HUES64 (cell line): ENCODE results near the gene CCDC201.
"Not testable (repeated sequence)": the region's sequence is repeated elsewhere in the genome, so short reads cannot be mapped to it uniquely, and the experiment has no call there.

Experiments
- H3K27ac ChIP-seq: 2 replicates; pipeline ENCODE4 v1.7.0; 2013; ENCODE audit warnings: low read depth, low read length, inconsistent platforms
- H3K27me3 ChIP-seq: 2 replicates; pipeline ENCODE4 v1.6.1; 2013; ENCODE audit warnings: mild to moderate bottlenecking, low read length; ENCODE audit not compliant: insufficient read depth
- H3K36me3 ChIP-seq: 2 replicates; pipeline ENCODE4 v1.6.1; 2013; ENCODE audit warnings: mild to moderate bottlenecking, low read length; ENCODE audit not compliant: insufficient read depth
- H3K4me1 ChIP-seq: 2 replicates; pipeline ENCODE4 v1.6.1; 2013; ENCODE audit warnings: mild to moderate bottlenecking, low read length, moderate library complexity; ENCODE audit not compliant: insufficient read depth
- H3K4me3 ChIP-seq: 2 replicates; pipeline ENCODE4 v1.5.1; 2013; ENCODE audit warnings: mild to moderate bottlenecking, low read length, moderate library complexity
- H3K9ac ChIP-seq: 2 replicates; pipeline ENCODE4 v1.6.1; 2013; ENCODE audit warnings: mild to moderate bottlenecking, low read depth, low read length
- H3K9me3 ChIP-seq: 2 replicates; pipeline ENCODE4 v1.6.1; 2013; ENCODE audit warnings: low read depth, low read length; ENCODE audit not compliant: insufficient read depth
- WGBS: fragments of 150-250, 120-280 bp; methylation state at CpG from one replicate; pipeline ENCODE4 v1.1.7; 2013; ENCODE audit warnings: missing lambda C conversion rate; 5-methylcytosine and 5-hydroxymethylcytosine counted together

The CCDC201 gene

DNA sequence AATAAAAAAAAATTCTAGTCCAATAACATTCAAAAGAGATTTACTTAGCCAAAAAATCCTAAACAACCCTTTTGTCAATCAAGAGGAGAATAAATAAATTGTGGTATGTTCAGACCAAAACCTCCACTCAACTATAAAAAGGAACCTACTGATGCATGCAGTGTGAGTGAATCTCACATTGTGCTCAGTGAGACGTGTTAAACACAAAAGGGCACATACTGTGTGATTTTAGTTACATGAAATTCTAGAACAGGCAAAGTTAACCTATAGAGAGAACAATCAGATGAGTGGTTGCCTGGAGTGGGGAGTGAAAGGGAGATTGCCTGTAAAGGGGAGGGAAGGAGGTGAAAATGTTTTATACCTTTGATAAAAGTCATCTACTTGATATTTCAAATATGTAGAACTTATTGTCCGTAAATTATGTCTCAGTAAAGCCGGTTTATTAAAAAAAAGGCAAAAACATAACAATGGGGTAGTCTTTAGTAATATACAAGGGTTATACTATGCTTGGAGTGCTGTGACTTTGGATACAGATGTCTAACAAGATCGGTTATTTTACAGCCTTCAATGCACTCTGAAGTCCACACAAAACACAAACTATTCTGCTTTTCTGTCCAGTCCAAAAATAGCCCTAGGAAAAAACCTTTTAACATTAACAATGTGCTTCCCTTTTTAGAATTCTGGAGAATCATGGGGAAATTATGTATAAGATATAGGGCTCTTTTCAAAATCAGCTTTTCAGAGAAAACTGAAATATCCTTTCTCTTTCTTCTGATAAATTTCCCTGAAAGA, 30.8 kb downstream of the CCDC201 start:
- H3K27ac ChIP-seq, H3K36me3 ChIP-seq, H3K9ac ChIP-seq, H3K9me3 ChIP-seq, H3K4me1 ChIP-seq, H3K27me3 ChIP-seq, H3K4me3 ChIP-seq: not testable (repeated sequence)
- WGBS, result 97% methylated on average over 4 of the region's 4 CpGs

DNA sequence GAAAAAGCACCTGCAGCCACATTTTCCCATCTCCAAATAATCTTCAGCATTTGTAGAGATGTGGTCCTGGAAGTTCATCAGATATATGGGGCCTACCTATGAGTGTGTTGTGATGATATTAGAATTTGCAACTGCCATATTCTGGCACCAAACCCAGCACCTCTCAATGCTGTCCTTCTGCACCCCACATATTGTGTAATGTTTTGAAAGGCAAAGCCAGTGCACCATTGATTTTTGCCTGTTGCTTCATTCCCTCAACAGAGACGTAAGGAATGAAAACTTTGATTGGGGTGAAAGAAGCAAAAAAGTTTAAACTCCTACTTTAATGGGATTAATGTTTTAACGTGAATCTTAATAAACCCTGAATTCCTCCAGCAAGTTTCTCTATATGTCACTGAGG, 34.0 kb downstream of the CCDC201 start:
- not testable (repeated sequence) for H3K4me3 ChIP-seq, H3K4me1 ChIP-seq

DNA sequence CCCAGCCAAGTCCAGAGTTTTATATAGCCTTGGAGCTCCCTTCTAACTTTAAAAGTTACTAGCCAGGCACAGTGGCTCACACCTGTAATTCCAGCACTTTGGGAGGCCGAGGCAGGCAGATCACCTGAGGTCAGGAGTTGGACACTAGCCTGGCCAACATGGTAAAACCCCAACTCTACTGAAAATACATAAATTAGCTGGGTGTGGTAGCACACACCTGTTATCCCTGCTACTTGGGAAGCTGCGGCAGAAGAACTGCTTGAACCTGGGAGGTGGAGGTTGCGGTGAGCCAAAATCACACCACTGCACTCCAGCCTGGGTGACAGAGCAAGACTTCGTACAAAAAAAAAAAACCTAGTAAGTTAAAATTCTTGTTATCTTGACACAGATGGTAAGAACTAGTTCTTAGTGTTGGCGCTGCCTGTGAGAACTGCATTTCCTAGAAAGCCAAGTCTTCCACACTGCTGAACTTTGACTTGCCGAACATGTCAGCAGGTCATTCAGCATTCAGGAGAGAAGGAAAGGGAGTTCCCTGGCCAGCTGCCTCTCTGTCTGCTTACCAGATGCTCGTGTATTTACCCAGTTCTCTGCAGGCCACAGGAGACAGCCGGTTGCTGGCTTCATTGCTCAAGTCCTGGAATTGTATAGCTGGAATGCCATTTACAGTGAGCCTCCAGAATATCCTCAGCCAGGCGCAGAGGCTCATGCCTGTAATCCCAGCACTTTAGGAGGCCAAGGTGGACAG, 40.3 kb downstream of the CCDC201 start:
- H3K9me3 ChIP-seq, H3K27me3 ChIP-seq, H3K27ac ChIP-seq, H3K4me3 ChIP-seq, H3K36me3 ChIP-seq, H3K4me1 ChIP-seq, H3K9ac ChIP-seq: not testable (repeated sequence)
- 91% methylated on average over 9 of the region's 9 CpGs for WGBS

More for the DNA sequence above, 34.0 kb downstream of the CCDC201 start:
- H3K9me3 ChIP-seq, H3K36me3 ChIP-seq, H3K9ac ChIP-seq, H3K27me3 ChIP-seq, H3K27ac ChIP-seq: not testable (repeated sequence)
- no CpG with 5 or more reads among the region's 2 CpGs for WGBS

DNA sequence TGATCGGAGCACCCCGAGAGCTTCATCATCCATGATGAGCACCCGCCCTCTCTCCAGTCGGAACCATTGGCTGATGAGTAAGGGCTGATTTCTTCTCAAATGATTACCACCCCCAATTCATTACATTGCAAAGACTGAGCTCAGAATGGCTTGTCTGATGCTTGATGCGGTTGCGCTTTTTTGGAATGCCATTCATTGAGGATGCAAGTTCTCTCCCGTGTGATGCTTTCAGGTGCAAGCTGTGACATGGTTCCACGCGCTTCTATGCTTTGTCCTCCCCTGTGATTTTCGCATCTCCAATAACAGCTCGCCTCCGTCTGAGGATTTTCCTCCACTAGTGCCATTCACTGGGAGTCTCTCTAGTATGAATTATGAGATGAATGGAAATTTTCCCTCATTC, 43.0 kb downstream of the CCDC201 start:
- H3K4me1 ChIP-seq, H3K4me3 ChIP-seq, H3K27ac ChIP-seq, H3K9ac ChIP-seq, H3K27me3 ChIP-seq, H3K9me3 ChIP-seq, H3K36me3 ChIP-seq: not testable (repeated sequence)
- 94% methylated on average over 10 of the region's 12 CpGs for WGBS

DNA sequence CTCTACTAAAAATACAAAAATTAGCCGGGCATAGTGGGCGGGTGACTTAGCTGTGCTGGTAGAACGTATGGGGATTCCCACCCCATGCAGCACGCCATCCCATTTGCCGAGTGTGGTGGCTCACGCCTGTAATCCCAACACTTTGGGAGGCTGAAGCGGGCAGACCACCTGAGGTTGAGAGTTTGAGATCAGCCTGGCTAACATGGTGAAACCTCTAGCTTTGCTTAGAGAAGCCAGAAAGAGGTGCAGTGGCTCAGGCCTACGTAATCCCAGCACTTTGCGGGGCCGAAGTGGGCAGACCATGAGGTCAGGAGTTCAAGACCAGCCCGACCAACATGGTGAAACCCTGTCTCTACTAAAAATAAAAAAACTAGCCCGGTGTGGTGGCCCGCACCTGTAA, 45.2 kb downstream of the CCDC201 start:
- H3K9me3 ChIP-seq, H3K36me3 ChIP-seq, H3K4me3 ChIP-seq, H3K4me1 ChIP-seq, H3K9ac ChIP-seq, H3K27me3 ChIP-seq, H3K27ac ChIP-seq: not testable (repeated sequence)
- 94% methylated on average over 13 of the region's 13 CpGs for WGBS

DNA sequence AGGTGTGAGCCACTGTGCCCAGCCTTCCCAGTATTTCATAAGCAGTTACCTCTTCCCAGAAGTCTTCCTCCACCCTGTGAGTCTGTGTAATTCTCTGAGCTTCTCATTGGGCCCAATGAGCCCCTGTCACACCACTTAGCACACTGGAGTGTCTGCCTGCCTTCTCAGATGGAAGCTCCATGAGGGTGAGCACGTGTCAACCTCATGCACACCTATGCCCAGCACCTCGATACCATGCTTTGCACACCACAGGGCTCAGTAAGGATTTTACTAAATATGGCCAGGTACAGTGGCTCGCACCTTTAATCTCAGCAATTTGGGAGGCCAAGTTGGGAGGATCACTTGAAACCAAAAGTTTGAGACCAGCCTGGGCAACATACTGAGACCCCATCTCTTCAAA, 46.3 kb downstream of the CCDC201 start:
- WGBS, result 90% methylated on average over 3 of the region's 3 CpGs
- not testable (repeated sequence) for H3K9me3 ChIP-seq, H3K9ac ChIP-seq, H3K36me3 ChIP-seq, H3K27ac ChIP-seq, H3K4me3 ChIP-seq, H3K4me1 ChIP-seq, H3K27me3 ChIP-seq

DNA sequence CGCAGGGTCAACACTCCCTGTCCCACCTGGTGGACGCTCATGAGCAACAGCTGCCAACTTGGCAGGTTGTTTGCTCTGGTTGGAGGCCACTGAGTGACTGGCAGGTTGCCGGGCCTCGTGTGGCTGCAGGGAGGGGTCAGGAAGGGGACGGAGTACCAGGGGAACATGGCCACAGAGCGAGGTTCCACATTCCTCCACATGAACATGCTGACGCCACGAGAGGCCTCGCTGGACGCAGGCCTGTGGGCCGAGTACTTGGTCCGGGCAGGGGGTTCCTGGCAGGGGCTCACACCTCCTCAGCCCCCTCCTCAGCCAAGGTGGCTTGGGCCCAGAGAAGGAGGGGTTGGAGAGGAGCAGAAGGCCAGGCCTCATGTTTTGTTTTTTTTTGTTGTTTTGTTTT, 54.1 kb downstream of the CCDC201 start:
- not testable (repeated sequence) for H3K4me3 ChIP-seq, H3K36me3 ChIP-seq, H3K27ac ChIP-seq, H3K27me3 ChIP-seq, H3K4me1 ChIP-seq, H3K9ac ChIP-seq, H3K9me3 ChIP-seq
- WGBS, result 96% methylated on average over 12 of the region's 12 CpGs

DNA sequence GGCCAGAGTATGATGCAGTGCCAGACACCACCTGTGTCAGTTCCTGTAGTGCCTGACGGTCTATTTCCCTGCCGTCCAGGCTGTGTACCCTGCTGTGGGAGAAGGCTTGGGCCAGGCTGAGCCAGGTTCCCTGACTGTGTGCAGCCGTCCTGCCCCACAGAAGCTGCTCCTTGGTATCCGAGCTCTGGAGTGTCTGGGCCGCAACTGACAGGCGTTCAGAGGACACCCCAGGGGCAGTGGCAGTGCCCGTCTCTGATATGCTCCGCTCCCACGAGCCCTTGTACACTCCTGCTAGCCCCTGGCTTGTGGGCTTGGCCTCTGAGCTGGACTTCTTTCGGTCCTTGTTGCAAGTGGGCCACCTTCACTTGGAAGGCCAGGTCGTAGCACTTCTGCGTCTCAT, 55.0 kb downstream of the CCDC201 start:
- not testable (repeated sequence) for H3K9ac ChIP-seq, H3K9me3 ChIP-seq, H3K27me3 ChIP-seq, H3K4me3 ChIP-seq, H3K36me3 ChIP-seq, H3K27ac ChIP-seq, H3K4me1 ChIP-seq
- WGBS, result 95% methylated on average over 12 of the region's 12 CpGs

DNA sequence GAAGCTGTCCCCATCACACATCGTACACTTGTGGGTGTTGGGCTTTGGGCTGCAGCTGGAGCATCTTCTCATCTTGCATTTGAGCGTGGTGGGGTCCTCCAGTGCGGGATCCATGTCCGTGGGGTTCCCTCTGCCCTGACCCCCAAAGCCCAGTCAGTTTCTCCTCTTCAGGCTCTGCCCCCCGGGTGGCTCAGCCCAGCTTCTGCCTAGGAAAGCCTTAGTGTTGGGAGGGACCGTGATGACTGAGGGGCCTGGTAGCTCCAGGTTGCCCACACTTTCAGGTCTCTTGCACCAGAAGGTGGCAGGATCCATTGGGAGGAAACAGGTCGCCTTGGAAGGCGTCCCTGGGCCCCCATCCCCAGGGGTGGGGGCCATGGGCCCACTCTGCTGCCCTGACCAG, 55.9 kb downstream of the CCDC201 start:
- H3K27ac ChIP-seq, H3K9me3 ChIP-seq, H3K27me3 ChIP-seq, H3K36me3 ChIP-seq, H3K9ac ChIP-seq, H3K4me3 ChIP-seq, H3K4me1 ChIP-seq: not testable (repeated sequence)
- WGBS, result 99% methylated on average over 8 of the region's 8 CpGs

DNA sequence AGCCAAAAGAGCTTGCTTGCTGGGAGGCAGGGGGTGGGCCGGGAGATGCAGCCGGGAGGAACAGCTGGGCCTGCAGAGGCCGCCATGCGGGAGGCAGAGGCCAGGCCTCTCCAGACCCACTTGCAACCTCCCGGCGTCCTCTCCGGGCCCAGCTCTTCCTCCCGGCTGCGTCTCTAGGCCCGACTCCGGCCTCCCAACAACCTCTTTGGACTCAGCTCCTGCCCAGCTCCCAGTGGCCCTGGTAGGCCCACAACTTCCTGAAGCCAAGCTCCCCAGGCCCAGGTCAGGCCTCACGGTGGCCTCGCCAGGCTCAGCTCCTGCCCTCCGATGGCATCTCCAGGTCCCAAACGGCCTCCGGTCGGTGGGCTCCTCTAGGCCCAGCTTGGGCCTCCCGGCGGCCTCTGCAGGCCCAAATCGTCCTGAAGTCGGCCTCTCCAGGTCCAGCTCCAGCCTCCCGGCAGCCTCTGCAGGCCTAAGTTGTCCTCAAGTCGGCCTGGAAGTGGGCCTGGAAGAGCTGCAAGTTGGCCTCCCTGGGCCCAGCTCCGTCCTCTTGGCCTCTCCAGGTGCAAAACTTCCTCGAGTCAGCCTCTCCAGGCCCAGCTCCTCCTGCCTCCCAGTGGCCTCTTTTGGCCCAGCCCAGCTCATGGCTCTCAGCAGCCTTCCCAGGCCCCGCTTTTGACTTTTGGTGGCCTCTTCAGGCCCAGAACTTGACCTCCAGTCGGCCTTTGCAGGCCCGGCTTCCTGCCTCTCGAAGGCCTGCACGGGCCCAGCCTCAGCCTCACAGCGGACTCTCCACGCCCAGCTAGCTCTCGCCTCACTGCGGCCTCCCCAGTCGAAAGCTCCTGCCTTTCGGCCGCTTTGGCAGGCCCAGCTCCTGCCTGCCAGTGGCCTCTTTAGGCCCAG, 58.4 kb downstream of the CCDC201 start:
- not testable (repeated sequence) for H3K9ac ChIP-seq, H3K4me1 ChIP-seq, H3K27me3 ChIP-seq, H3K36me3 ChIP-seq, H3K4me3 ChIP-seq, H3K9me3 ChIP-seq, H3K27ac ChIP-seq
- 94% methylated on average over 37 of the region's 37 CpGs for WGBS

DNA sequence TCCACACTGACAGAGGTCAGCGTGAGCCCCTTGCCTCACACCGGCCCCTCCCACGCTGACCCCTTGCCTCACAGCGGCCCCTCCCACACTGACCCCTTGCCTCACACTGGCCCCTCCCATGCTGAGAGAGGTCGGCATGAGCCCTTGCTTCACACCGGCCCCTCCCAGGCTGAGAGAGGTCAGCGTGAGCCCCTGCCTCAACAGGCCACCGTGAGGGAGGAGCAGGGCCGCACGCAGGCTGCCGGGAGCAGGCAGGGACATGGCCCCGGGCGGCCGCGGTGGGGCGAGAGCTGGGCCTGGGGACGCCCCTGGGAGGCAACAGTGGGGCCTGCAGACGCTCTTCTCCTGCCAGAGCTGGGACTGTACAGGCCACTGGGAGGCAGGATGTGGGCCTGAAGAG, 59.1 kb downstream of the CCDC201 start:
- H3K4me1 ChIP-seq, H3K4me3 ChIP-seq, H3K27ac ChIP-seq, H3K9ac ChIP-seq, H3K9me3 ChIP-seq, H3K36me3 ChIP-seq, H3K27me3 ChIP-seq: not testable (repeated sequence)
- 96% methylated on average over 18 of the region's 18 CpGs for WGBS
